PC-9 (cell line): Measurements from ENCODE around the gene TRPV6. TPM values are rescaled to one million over a fixed set of nuclear protein-coding genes. Genes with fewer than 3 reads are reported as not detected.

ENCODE experiments used
- BruUV-seq: library from RNA; stranded (reverse); fragments of 400-500 nt; replicated peaks from 2 replicates; lab custom pipeline; 2021; lab: Mats Ljungman, UMichigan
- CTCF ChIA-PET: fragments of 300-600 bp; sonication (Branson Sonifier 250); formaldehyde crosslinking; loops from one replicate; lab custom pipeline; 2022; ENCODE audit warnings: antibody characterized with exemption; lab: Charles Lee
- POLR2A ChIA-PET: fragments of 300-600 bp; sonication (Branson Sonifier 250); formaldehyde crosslinking; loops from one replicate; lab custom pipeline; 2022; ENCODE audit warnings: antibody characterized with exemption; ENCODE audit not compliant: unreplicated experiment; lab: Charles Lee
- DNase-seq, 2 experiments: peaks; one replicate each; pipeline versions ENCODE4 v3.0.0 to v3.0.0-alpha.2; 2015 to 2022; ENCODE audit warnings: mixed read lengths in 1 of 2
- H2AFZ ChIP-seq: fragments of 200-600 bp; sonication (generic); 2 replicates; pipeline ENCODE4 v1.8.1; 2017; ENCODE audit warnings: antibody characterized with exemption
- H3F3A ChIP-seq: fragments of 200-600 bp; sonication (generic); 2 replicates; pipeline ENCODE4 v1.8.1; 2017; ENCODE audit warnings: antibody characterized with exemption, mild to moderate bottlenecking, low read depth; ENCODE audit not compliant: insufficient read depth
- H3K27ac ChIP-seq: fragments of 200-600 bp; sonication (generic); 2 replicates; pipeline ENCODE4 v1.6.1; 2016; ENCODE audit warnings: mixed run types
- H3K27me3 ChIP-seq: fragments of 200-600 bp; sonication (generic); 2 replicates; pipeline ENCODE4 v1.6.1; 2016; ENCODE audit warnings: low read depth, mixed run types; ENCODE audit not compliant: insufficient read depth
- H3K36me3 ChIP-seq: fragments of 200-600 bp; sonication (generic); 2 replicates; pipeline ENCODE4 v1.6.1; 2016; ENCODE audit warnings: low read depth, mixed run types
- H3K4me1 ChIP-seq: fragments of 200-600 bp; sonication (generic); replicated peaks from 2 replicates; pipeline ENCODE4 v1.6.1; 2016; ENCODE audit warnings: mixed run types; ENCODE audit not compliant: insufficient read depth
- H3K4me2 ChIP-seq: fragments of 200-600 bp; sonication (generic); 2 replicates; pipeline ENCODE4 v1.6.1; 2017; ENCODE audit warnings: mixed run types
- H3K4me3 ChIP-seq: fragments of 200-600 bp; sonication (generic); 2 replicates; pipeline ENCODE4 v1.6.1; 2016; ENCODE audit warnings: mixed run types
- H3K79me2 ChIP-seq: fragments of 200-600 bp; sonication (generic); 2 replicates; pipeline ENCODE4 v1.6.1; 2017; ENCODE audit warnings: low read depth, mixed run types
- H3K9me2 ChIP-seq: fragments of 200-600 bp; sonication (generic); 2 replicates; pipeline ENCODE4 v1.8.1; 2017; ENCODE audit warnings: mild to moderate bottlenecking; ENCODE audit not compliant: insufficient read depth
- H3K9me3 ChIP-seq: fragments of 200-600 bp; sonication (generic); 2 replicates; pipeline ENCODE4 v1.8.1; 2016; ENCODE audit warnings: low read depth; ENCODE audit not compliant: insufficient read depth
- H4K20me1 ChIP-seq: fragments of 200-600 bp; sonication (generic); 2 replicates; pipeline ENCODE4 v1.8.1; 2017; ENCODE audit not compliant: insufficient read depth
- CTCF ChIP-seq: fragments of 200-600 bp; sonication (generic); conservative IDR thresholded peaks from 2 replicates; pipeline ENCODE4 v1.6.1; 2017; ENCODE audit warnings: mixed run types, antibody characterized with exemption, mild to moderate bottlenecking, moderate library complexity
- EZH2 ChIP-seq: fragments of 200-600 bp; sonication (generic); IDR thresholded peaks from 2 replicates; pipeline ENCODE4 v1.8.0; 2017; ENCODE audit warnings: antibody characterized with exemption, low read depth
- intact Hi-C: fragments of 100-400 bp; cut with micrococcal nuclease; formaldehyde crosslinking; loops from one replicate; pipeline ENCODE4 v1.10.0; 2022; ENCODE audit not compliant: unreplicated experiment
- total RNA-seq: library from RNA; stranded (reverse); gene quantifications from 2 replicates; pipeline ENCODE4 v1.2.3, GENCODE V29; 2021

TRPV6 gene
- total RNA-seq, 1 experiment from 2014 or later, result 14.7 TPM

GRCh38 chr7:142855756-142856564 is 29.6 kb downstream of the TRPV6 start:
- H4K20me1 ChIP-seq, result no peaks in the 10 kb centered on the region
- no peaks in the 10 kb centered on the region for H3K27me3 ChIP-seq
- peaks cover 32% of the 10 kb centered on the region for H3K79me2 ChIP-seq
- H3F3A ChIP-seq, result peaks cover 19% of the 10 kb centered on the region
- peak overlapping the region; percentile 95 for H3K4me3 ChIP-seq
- intact Hi-C loops, result loop anchor here (1.0 to 2.0 kb wide), 5 partner anchors 73 to 533 kb away; no protein-coding TSS in a partner anchor
- peaks cover 51% of the 10 kb centered on the region for H3K4me1 ChIP-seq
- ChIA-PET CTCF (interaction anchor here (0.5 to 1.6 kb wide), 5 partner anchors 17 to 880 kb away, joined by 3 to 5 read pairs (median 3); no protein-coding TSS in a partner anchor), POLR2A (interaction anchor here (0.5 to 1.6 kb wide), 4 partner anchors 31 to 341 kb away, joined by 4 to 7 read pairs (median 4); no protein-coding TSS in a partner anchor)
- H3K36me3 ChIP-seq, result 0 out of 2 replicates have a peak, but pooled peaks cover 4% of the 10 kb centered on the region
- no peak overlapping the region for H3K27ac ChIP-seq
- no peaks in the 10 kb centered on the region for H3K9me2 ChIP-seq
- TF ChIP-seq EZH2 (no peak), CTCF (no peak)
- H3K4me2 ChIP-seq, result peak overlapping the region; percentile 81
- DNase-seq, result peak; percentile 69 to 73
- H3K9me3 ChIP-seq, result no peaks in the 10 kb centered on the region
- BruUV-seq, result TSS peak; percentile 31
- H2AFZ ChIP-seq, result peak overlapping the region; percentile 82

- H3K4me3 ChIP-seq, result peak overlapping the region; percentile 95
- H3K4me1 ChIP-seq, result peaks cover 51% of the 10 kb centered on the region
- H3K4me2 ChIP-seq, result peak overlapping the region; percentile 81
- H3F3A ChIP-seq, result peaks cover 16% of the 10 kb centered on the region
- H2AFZ ChIP-seq, result peak overlapping the region; percentile 82
- no TSS peak for BruUV-seq
- no peaks in the 10 kb centered on the region for H3K9me3 ChIP-seq
- H3K9me2 ChIP-seq, result no peaks in the 10 kb centered on the region
- H3K36me3 ChIP-seq, result 0 out of 2 replicates have a peak, but pooled peaks cover 4% of the 10 kb centered on the region
- peak in 1 of 2 experiments; percentile 46 for DNase-seq
- H3K27ac ChIP-seq, result 0 out of 2 replicates have a peak overlapping the region, but pooled peaks have one; percentile 9
- H4K20me1 ChIP-seq, result no peaks in the 10 kb centered on the region
- peaks cover 32% of the 10 kb centered on the region for H3K79me2 ChIP-seq
- ChIA-PET CTCF (interaction anchor here (0.6 to 1.6 kb wide), 9 partner anchors 10 to 879 kb away, joined by 3 to 10 read pairs (median 4); no protein-coding TSS in a partner anchor), POLR2A (interaction anchor here (0.5 to 1.6 kb wide), 6 partner anchors 32 to 395 kb away, joined by 3 to 5 read pairs (median 4); no protein-coding TSS in a partner anchor)
- intact Hi-C loops, result loop anchor here (1.0 to 2.0 kb wide), 5 partner anchors 72 to 532 kb away; no protein-coding TSS in a partner anchor
- TF ChIP-seq EZH2, result no peak
- TF ChIP-seq CTCF, result peak; percentile 23; the same call in 1 of the 2 replicates
- no peaks in the 10 kb centered on the region for H3K27me3 ChIP-seq
Observed at GRCh38 chr7:142855114-142855743, 30.3 kb downstream of the TRPV6 start.
